ENCODE results near the gene FHIP1A. TPM values are rescaled to one million over a fixed set of nuclear protein-coding genes. Genes with fewer than 3 reads are reported as not detected.

Gene FHIP1A
- total and polyA plus RNA-seq, 4 donors, result 1.5 to 27.1 (median 12.0) TPM

- H3K36me3 ChIP-seq (ENCODE audit: control insufficient read depth in 4 of 4, insufficient read depth in 4 of 4, low read length in 4 of 4), result no peaks in the 10 kb centered on the region
- H3K27me3 ChIP-seq (ENCODE audit: control insufficient read depth in 3 of 3, insufficient read depth in 3 of 3, low read length in 2 of 3), result no peaks in the 10 kb centered on the region
- DNase-seq (no peak), ATAC-seq (ENCODE audit: insufficient read depth, low FRiP score) (no peak)
- H3K9me3 ChIP-seq (ENCODE audit: control insufficient read depth in 4 of 4, insufficient read depth in 3 of 4, low read length in 3 of 4), result no peaks in the 10 kb centered on the region
- TF ChIP-seq CTCF (IDR thresholded peaks at IDR 0.05; ENCODE audit: control extremely low read depth, extremely low read depth), result no peak
- H3K9ac ChIP-seq (ENCODE audit: insufficient read depth in 1 of 2, low read length in 2 of 2), result no peak overlapping the region
- 89 to 100% methylated on average over 1 of the region's 1 CpG for WGBS, 2 donors
- H3K4me3 ChIP-seq, result no peak overlapping the region
- H3K4me1 ChIP-seq (ENCODE audit: control insufficient read depth in 5 of 5, insufficient read depth in 5 of 5, low read length in 5 of 5), result peaks cover 0 to 5% (median 0%) of the 10 kb centered on the region in 5 donors
- no peak overlapping the region for H3K27ac ChIP-seq (ENCODE audit: low read depth in 1 of 2, low read length in 1 of 2)
Observed at GRCh38 chr4:151437505-151437904, 28.5 kb downstream of the FHIP1A start.

GRCh38 chr4:151438154-151438553 is 29.2 kb downstream of the FHIP1A start:
- WGBS, 2 donors, result 68 to 89% methylated on average over 6 of the region's 6 CpGs
- Histone ChIP-seq H3K4me3 (no peak overlapping the region), H3K9me3 (ENCODE audit: control insufficient read depth in 4 of 4, insufficient read depth in 3 of 4, low read length in 3 of 4) (no peaks in the 10 kb centered on the region), H3K36me3 (ENCODE audit: control insufficient read depth in 4 of 4, insufficient read depth in 4 of 4, low read length in 4 of 4) (no peaks in the 10 kb centered on the region), H3K27me3 (ENCODE audit: control insufficient read depth in 3 of 3, insufficient read depth in 3 of 3, low read length in 2 of 3) (peaks cover 0 to 2% (median 0%) of the 10 kb centered on the region in 3 donors), H3K4me1 (ENCODE audit: control insufficient read depth in 5 of 5, insufficient read depth in 5 of 5, low read length in 5 of 5) (peaks cover 0 to 5% (median 0%) of the 10 kb centered on the region in 5 donors), H3K9ac (ENCODE audit: insufficient read depth in 1 of 2, low read length in 2 of 2) (no peak overlapping the region), H3K27ac (ENCODE audit: low read depth in 1 of 2, low read length in 1 of 2) (no peak overlapping the region)
- no peak for DNase-seq
- ATAC-seq (ENCODE audit: insufficient read depth, low FRiP score), result no peak
- TF ChIP-seq CTCF (IDR thresholded peaks at IDR 0.05; ENCODE audit: control extremely low read depth, extremely low read depth), result no peak

- Histone ChIP-seq H3K9ac (ENCODE audit: insufficient read depth in 1 of 2, low read length in 2 of 2) (no peak overlapping the region), H3K4me3 (no peak overlapping the region), H3K27me3 (ENCODE audit: control insufficient read depth in 3 of 3, insufficient read depth in 3 of 3, low read length in 2 of 3) (peaks cover 0 to 2% (median 0%) of the 10 kb centered on the region in 3 donors), H3K27ac (ENCODE audit: low read depth in 1 of 2, low read length in 1 of 2) (no peak overlapping the region), H3K9me3 (ENCODE audit: control insufficient read depth in 4 of 4, insufficient read depth in 3 of 4, low read length in 3 of 4) (no peaks in the 10 kb centered on the region), H3K36me3 (ENCODE audit: control insufficient read depth in 4 of 4, insufficient read depth in 4 of 4, low read length in 4 of 4) (no peaks in the 10 kb centered on the region), H3K4me1 (ENCODE audit: control insufficient read depth in 5 of 5, insufficient read depth in 5 of 5, low read length in 5 of 5) (peaks cover 0 to 5% (median 0%) of the 10 kb centered on the region in 5 donors)
- no peak for DNase-seq
- no peak for TF ChIP-seq CTCF (IDR thresholded peaks at IDR 0.05; ENCODE audit: control extremely low read depth, extremely low read depth)
- ATAC-seq (ENCODE audit: insufficient read depth, low FRiP score), result no peak
Observed at GRCh38 chr4:151439320-151439719, 30.3 kb downstream of the FHIP1A start.

GRCh38 chr4:151442002-151442401 is 33.0 kb downstream of the FHIP1A start:
- ATAC-seq (ENCODE audit: insufficient read depth, low FRiP score) (no peak), DNase-seq (no peak)
- Histone ChIP-seq H3K4me1 (ENCODE audit: control insufficient read depth in 5 of 5, insufficient read depth in 5 of 5, low read length in 5 of 5) (peaks cover 0 to 2% (median 0%) of the 10 kb centered on the region in 5 donors), H3K36me3 (ENCODE audit: control insufficient read depth in 4 of 4, insufficient read depth in 4 of 4, low read length in 4 of 4) (no peaks in the 10 kb centered on the region), H3K4me3 (no peak overlapping the region), H3K9ac (ENCODE audit: insufficient read depth in 1 of 2, low read length in 2 of 2) (no peak overlapping the region), H3K9me3 (ENCODE audit: control insufficient read depth in 4 of 4, insufficient read depth in 3 of 4, low read length in 3 of 4) (no peaks in the 10 kb centered on the region), H3K27me3 (ENCODE audit: control insufficient read depth in 3 of 3, insufficient read depth in 3 of 3, low read length in 2 of 3) (peaks cover 0 to 2% (median 0%) of the 10 kb centered on the region in 3 donors), H3K27ac (ENCODE audit: low read depth in 1 of 2, low read length in 1 of 2) (no peak overlapping the region)
- TF ChIP-seq CTCF (IDR thresholded peaks at IDR 0.05; ENCODE audit: control extremely low read depth, extremely low read depth), result no peak
- 94 to 95% methylated on average over 2 of the region's 2 CpGs for WGBS, 2 donors

Measured in lung (tissue), 12 donors.